Activated naive CD8-positive, alpha-beta T cell (primary cell): ENCODE data around the gene KLHL7.
A peak's percentile ranks its signal among the peaks of the same experiment; 100 is the strongest.
"Not testable (repeated sequence)": the region's sequence is repeated elsewhere in the genome, so short reads cannot be mapped to it uniquely, and the experiment has no call there.

Experiments
- H3K27ac Mint-ChIP-seq: one replicate; pipeline ENCODE4 v1.8.0; 2021; ENCODE audit warnings: mixed read lengths
- H3K27me3 Mint-ChIP-seq: one replicate; pipeline ENCODE4 v1.8.0; 2021; ENCODE audit warnings: mixed read lengths
- H3K36me3 Mint-ChIP-seq: one replicate; pipeline ENCODE4 v1.8.0; 2021; ENCODE audit warnings: mixed read lengths
- H3K4me1 Mint-ChIP-seq: one replicate; pipeline ENCODE4 v1.8.0; 2021; ENCODE audit warnings: low read depth, mixed read lengths
- H3K4me3 Mint-ChIP-seq: one replicate; pipeline ENCODE4 v1.8.0; 2021; ENCODE audit warnings: mild to moderate bottlenecking, mixed read lengths
- H3K9me3 Mint-ChIP-seq: one replicate; pipeline ENCODE4 v1.8.0; 2021; ENCODE audit warnings: low read depth, mixed read lengths

The KLHL7 gene

DNA sequence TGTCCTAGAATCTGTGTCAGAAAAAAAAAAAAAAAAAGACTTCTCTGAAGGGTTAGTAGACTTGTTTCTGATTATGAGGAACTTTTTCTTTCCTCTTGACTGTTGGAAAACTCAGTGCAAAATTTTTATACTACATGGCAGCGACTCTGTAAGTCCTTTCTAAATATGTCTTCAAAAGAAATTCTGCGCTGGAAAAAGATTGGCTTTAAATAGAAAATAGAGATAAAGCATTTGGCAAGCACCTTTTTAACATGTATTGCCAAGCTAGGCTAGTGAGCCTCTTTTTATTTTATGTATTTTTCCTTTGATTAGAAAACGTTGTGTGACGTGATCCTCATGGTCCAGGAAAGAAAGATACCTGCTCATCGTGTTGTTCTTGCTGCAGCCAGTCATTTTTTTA, 17.9 kb downstream of the KLHL7 start:
- Mint-ChIP-seq H3K27ac (no peak overlapping the region), H3K36me3 (peaks cover 18% of the 10 kb centered on the region), H3K4me3 (no peak overlapping the region), H3K4me1 (peaks cover 8% of the 10 kb centered on the region), H3K27me3 (no peaks in the 10 kb centered on the region), H3K9me3 (no peaks in the 10 kb centered on the region)

DNA sequence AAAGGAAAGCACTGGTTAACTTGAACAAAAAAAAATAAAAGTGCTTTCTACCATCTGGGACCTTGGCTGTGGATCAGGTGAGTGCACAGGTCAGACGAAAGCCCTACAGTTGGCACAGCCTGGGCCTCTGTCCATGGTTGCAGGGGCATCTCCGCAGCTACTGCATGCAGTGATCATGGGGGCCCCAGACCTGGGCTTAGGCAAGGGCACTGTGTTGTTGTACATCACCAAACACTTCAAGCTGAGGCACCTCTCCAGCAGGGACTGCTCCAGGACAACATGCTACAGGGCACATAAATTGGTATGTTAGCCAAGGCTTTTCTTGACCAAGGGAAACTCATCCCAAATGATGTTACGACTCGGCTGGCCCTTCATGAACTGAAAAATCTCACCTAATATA, 23.5 kb downstream of the KLHL7 start:
- H3K36me3 Mint-ChIP-seq: peaks cover 38% of the 10 kb centered on the region
- no peak overlapping the region for H3K4me3 Mint-ChIP-seq
- no peaks in the 10 kb centered on the region for H3K4me1 Mint-ChIP-seq
- H3K27ac Mint-ChIP-seq: no peak overlapping the region
- H3K9me3 Mint-ChIP-seq: peaks cover 4% of the 10 kb centered on the region
- no peaks in the 10 kb centered on the region for H3K27me3 Mint-ChIP-seq

DNA sequence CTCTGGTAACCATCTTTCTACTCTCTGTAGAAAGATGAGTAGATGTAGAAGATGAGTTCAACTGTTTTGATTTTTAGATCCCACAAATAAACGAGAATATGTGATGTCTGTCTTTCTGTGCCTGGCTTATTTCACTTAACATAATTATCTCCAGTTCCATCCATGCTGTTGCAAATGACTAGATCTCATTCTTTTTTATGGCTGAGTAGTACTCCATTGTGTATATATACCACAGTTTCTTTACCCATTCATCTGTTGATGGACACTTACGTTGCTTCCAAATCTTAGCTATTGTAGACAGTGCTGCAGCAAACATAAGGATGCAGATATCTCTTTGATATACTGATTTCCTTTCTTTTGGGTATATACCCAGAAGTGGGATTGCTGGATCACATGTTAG, 26.2 kb downstream of the KLHL7 start:
- H3K27ac Mint-ChIP-seq, H3K9me3 Mint-ChIP-seq, H3K4me1 Mint-ChIP-seq, H3K4me3 Mint-ChIP-seq, H3K27me3 Mint-ChIP-seq: not testable (repeated sequence)
- peaks cover 32% of the 10 kb centered on the region for H3K36me3 Mint-ChIP-seq

DNA sequence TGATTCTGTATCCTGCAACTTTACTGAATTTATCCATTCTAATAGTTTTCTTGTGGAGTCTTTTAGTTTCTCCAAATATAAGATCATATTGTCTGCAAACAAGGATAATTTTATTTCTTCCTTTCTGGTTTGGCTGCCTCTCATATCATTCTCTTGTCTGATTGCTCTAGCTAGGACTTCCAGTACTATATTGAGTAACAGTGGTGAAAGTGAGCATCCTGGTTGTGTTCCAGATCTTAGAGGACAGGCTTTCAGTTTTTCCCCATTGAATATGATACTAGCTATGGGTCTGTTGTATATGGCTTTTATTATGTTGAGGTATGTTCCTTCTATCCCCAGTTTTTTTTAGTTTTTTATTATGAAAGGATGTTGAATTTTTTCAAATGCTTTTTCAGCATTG, 28.2 kb downstream of the KLHL7 start:
- Mint-ChIP-seq H3K36me3 (peaks cover 25% of the 10 kb centered on the region), H3K9me3 (peaks cover 4% of the 10 kb centered on the region), H3K27ac (no peak overlapping the region), H3K4me3 (no peak overlapping the region), H3K27me3 (no peaks in the 10 kb centered on the region), H3K4me1 (no peaks in the 10 kb centered on the region)

DNA sequence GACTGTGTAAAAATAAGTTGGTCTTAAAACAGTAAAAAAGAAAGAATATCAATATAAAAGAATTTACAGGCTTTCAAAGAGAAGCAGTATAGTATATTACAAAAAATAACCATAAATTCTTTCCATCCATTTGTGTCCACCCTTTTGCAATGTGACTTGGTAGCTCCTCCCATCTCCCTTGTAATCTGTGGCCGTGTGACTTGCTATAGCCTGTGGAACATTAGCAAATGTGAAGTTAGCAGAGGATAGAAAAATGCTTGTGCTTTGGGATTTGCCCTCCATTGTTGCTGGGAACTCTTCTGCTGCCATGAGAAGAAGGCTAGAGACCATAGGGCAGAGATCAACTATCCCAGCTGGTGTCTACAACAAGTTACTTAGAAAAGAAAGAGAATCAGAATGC, 30.2 kb downstream of the KLHL7 start:
- Mint-ChIP-seq H3K27ac (no peak overlapping the region), H3K36me3 (peaks cover 17% of the 10 kb centered on the region), H3K4me1 (no peaks in the 10 kb centered on the region)

DNA sequence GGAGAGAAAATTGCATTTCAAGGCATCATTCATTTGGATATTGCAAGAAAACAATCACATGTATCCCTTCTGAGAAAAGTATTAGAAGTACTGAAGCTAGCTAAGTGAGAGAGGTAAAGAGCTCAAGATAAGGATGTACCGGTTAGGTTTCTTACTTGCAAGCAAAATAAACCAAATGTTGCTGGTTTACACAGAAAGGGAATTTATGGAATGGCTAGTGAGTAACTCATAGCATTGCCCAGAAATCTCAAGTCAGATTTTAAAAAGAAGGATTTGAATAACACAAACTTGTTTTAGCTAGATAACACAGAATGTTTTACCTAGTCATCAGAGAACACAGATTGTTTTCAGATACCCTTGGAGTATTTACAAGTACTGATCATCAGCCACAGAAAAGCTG, 30.6 kb downstream of the KLHL7 start:
- Mint-ChIP-seq H3K4me3 (no peak overlapping the region), H3K9me3 (peaks cover 4% of the 10 kb centered on the region), H3K36me3 (peaks cover 18% of the 10 kb centered on the region), H3K27me3 (no peaks in the 10 kb centered on the region), H3K27ac (no peak overlapping the region), H3K4me1 (no peaks in the 10 kb centered on the region)

More for the DNA sequence above, 30.2 kb downstream of the KLHL7 start:
- H3K27me3 Mint-ChIP-seq: no peaks in the 10 kb centered on the region
- H3K9me3 Mint-ChIP-seq: peaks cover 4% of the 10 kb centered on the region
- no peak overlapping the region for H3K4me3 Mint-ChIP-seq

DNA sequence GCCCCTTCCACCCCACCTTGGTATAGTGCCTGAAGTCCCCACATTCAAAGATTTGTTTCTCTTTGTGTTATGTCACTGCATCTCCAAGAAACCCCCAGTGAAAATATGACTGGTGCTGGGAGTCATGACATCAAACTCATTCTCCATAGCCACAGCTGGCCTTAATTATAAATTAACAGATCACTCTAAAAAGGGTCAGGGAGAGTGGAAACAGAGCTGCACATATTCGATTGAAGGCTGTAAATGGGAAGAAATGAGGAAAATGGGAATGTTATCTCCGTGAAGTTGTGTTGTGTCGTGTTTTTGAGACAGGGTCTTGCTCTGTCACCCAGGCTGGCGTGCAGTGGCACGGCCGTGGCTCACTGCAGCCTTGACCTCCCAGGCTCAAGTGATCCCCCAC, 52.1 kb downstream of the KLHL7 start:
- Mint-ChIP-seq H3K27me3 (no peaks in the 10 kb centered on the region), H3K4me1 (no peaks in the 10 kb centered on the region), H3K36me3 (peaks cover 21% of the 10 kb centered on the region), H3K4me3 (no peak overlapping the region), H3K27ac (no peak overlapping the region), H3K9me3 (no peaks in the 10 kb centered on the region)

DNA sequence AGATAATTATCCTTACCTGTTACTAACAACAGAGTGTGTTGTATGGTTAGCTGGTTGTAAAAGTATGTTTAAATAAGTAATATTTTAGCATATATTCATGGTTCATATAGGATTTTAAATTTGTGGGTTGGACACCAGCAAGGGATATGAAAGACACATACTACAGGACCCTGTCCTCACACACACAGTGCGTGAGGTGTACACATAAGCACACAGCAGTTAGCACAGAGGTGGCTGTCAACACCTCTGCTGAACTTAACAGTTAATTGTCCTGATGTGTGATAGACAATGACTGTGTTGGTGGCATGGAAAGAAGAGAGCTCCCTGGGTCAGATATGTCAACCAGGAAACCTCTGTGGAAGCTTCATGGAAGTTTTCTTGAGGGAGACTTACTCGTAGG, 53.0 kb downstream of the KLHL7 start:
- Mint-ChIP-seq H3K27me3 (no peaks in the 10 kb centered on the region), H3K36me3 (peaks cover 19% of the 10 kb centered on the region), H3K4me3 (no peak overlapping the region), H3K9me3 (no peaks in the 10 kb centered on the region), H3K27ac (no peak overlapping the region), H3K4me1 (no peaks in the 10 kb centered on the region)

DNA sequence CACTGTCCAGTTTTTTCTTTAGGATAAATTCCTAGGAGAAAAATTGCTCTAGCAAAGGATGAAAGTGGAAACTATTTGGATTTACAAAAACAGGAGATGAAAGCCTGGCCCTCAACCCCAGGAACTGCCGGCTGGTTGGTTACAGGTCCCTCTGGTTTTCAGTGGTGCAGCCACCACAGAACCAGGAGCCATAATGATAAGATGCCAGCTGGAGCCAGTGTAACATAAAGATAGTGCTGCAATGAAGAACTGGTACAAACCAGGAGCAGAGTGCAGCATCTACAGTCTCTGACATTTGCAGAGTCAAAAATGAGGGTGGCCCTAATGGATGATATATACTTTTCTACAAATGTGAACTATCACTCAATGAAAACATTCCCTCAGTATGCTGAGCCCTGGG, 55.9 kb downstream of the KLHL7 start:
- H3K4me3 Mint-ChIP-seq: no peak overlapping the region
- no peaks in the 10 kb centered on the region for H3K27me3 Mint-ChIP-seq
- no peaks in the 10 kb centered on the region for H3K4me1 Mint-ChIP-seq
- H3K36me3 Mint-ChIP-seq: peaks cover 10% of the 10 kb centered on the region
- H3K9me3 Mint-ChIP-seq: no peaks in the 10 kb centered on the region
- no peak overlapping the region for H3K27ac Mint-ChIP-seq

DNA sequence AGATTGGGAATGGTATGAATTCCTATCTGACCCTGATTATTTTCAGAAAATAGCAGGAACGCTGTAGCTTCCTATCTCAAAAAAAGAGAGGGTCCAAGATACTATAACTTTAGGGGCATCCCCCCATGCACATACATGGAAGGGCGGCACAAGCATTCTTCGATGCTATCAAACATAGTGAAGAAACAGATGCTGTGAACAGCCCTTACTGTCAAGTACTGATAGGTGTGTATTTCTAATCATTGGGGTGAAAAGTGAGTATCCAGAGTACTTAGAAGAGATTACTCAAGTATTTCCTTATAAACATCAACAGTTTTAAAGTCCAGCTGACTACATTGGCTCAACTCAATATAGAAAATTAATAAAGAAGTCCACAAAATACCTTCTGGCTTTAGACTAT, 59.3 kb downstream of the KLHL7 start:
- Mint-ChIP-seq H3K4me1 (no peaks in the 10 kb centered on the region), H3K27me3 (no peaks in the 10 kb centered on the region), H3K36me3 (peaks cover 1% of the 10 kb centered on the region), H3K27ac (no peak overlapping the region), H3K9me3 (no peaks in the 10 kb centered on the region), H3K4me3 (no peak overlapping the region)

DNA sequence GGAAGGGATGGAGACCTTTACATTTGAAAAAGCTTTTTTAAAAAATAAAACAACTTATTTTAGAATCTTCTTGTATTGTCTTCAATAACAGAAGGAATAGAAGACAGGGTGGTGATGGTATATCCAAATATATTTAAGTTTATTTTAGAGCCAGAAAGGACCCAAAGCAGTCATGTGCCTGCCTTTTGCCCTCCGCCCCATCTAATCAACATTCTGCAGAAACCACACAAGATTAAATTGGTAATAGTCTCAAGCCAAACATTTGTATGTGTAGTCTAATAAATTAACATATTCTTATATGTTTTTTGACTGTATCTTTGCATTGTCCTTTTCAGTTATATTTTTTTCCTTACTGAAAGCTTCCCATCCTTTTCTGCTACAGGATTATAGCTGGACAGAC, 59.7 kb downstream of the KLHL7 start:
- H3K36me3 Mint-ChIP-seq: peaks cover 2% of the 10 kb centered on the region
- no peak overlapping the region for H3K27ac Mint-ChIP-seq
- no peaks in the 10 kb centered on the region for H3K9me3 Mint-ChIP-seq
- H3K4me1 Mint-ChIP-seq: no peaks in the 10 kb centered on the region
- H3K4me3 Mint-ChIP-seq: no peak overlapping the region
- no peaks in the 10 kb centered on the region for H3K27me3 Mint-ChIP-seq

DNA sequence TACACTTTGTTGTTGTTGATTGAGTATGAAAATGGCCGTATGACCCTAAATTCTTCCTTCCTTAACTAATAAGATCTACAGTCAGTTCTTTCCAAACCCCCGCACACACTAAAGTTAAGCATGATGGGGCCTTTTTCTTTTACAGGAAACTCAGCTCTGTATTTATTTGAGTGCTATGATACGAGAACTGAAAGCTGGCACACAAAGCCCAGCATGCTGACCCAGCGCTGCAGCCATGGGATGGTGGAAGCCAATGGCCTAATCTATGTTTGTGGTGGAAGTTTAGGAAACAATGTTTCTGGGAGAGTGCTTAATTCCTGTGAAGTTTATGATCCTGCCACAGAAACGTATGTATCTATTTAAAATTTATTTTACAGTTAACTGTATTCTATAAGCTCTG, 62.1 kb downstream of the KLHL7 start:
- Mint-ChIP-seq H3K9me3 (no peaks in the 10 kb centered on the region), H3K4me3 (no peak overlapping the region), H3K36me3 (peaks cover 4% of the 10 kb centered on the region), H3K27me3 (no peaks in the 10 kb centered on the region), H3K27ac (no peak overlapping the region), H3K4me1 (no peaks in the 10 kb centered on the region)

DNA sequence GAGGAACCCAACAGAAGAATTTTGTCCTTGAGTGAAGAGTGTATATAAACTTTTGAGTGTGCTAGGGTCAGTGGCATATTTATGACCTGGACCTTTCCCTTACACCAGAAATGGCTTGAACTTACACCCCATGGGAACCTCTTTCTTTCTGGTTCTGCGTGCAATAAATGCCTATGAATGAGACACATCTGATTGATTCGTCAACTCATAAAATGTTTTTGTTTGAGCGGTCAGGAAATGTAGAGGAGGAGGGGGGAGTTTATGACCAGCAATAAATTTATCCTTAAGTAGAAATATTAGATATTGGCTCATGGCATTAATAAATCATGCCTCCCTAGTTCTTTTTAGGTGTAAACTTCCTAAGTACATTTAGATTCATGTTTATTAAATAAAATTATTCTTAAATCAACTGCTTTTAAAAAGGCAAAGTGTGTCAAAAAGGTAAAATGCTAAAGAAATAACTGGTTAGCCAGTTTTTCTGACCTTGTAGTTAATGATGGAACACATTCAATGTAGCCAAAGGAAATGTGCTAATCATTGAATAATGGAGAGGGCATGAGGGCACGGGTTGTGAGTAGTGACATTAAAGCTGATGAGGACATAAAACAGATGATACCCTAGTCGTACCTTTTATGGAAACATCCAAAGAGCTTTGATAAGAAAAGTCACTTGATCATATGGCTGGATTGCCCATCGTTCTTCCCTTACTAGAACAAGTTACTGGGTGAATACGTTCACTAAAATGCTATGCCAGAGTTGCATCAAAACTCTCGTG, 62.7 kb downstream of the KLHL7 start:
- no peaks in the 10 kb centered on the region for H3K27me3 Mint-ChIP-seq
- H3K9me3 Mint-ChIP-seq: no peaks in the 10 kb centered on the region

DNA sequence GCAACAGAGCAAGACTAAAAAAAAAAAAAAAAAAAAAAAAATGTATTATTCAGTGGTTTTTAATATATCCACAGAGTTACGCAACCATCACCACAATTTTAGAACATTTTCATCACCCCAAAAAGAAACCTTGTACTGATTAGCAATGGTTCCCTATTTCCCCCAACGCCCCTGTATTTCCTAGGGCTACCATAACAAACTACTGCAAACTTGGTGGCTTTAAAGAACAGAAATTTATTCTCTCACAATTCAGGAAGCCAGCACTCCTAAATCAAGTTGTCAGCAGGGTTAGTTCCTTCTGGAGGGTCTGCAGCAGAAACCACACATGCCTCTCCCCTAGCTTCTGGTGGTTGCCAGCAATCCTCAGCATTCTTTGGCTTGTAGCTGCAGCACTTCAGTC, 70.4 kb downstream of the KLHL7 start:
- Mint-ChIP-seq H3K36me3 (peaks cover 2% of the 10 kb centered on the region), H3K27me3 (no peaks in the 10 kb centered on the region), H3K4me1 (peaks cover 6% of the 10 kb centered on the region), H3K4me3 (no peak overlapping the region), H3K27ac (no peak overlapping the region), H3K9me3 (no peaks in the 10 kb centered on the region)

More for the DNA sequence above, 62.7 kb downstream of the KLHL7 start:
- peaks cover 4% of the 10 kb centered on the region for H3K36me3 Mint-ChIP-seq
- H3K4me1 Mint-ChIP-seq: no peaks in the 10 kb centered on the region
- H3K4me3 Mint-ChIP-seq: no peak overlapping the region
- no peak overlapping the region for H3K27ac Mint-ChIP-seq

DNA sequence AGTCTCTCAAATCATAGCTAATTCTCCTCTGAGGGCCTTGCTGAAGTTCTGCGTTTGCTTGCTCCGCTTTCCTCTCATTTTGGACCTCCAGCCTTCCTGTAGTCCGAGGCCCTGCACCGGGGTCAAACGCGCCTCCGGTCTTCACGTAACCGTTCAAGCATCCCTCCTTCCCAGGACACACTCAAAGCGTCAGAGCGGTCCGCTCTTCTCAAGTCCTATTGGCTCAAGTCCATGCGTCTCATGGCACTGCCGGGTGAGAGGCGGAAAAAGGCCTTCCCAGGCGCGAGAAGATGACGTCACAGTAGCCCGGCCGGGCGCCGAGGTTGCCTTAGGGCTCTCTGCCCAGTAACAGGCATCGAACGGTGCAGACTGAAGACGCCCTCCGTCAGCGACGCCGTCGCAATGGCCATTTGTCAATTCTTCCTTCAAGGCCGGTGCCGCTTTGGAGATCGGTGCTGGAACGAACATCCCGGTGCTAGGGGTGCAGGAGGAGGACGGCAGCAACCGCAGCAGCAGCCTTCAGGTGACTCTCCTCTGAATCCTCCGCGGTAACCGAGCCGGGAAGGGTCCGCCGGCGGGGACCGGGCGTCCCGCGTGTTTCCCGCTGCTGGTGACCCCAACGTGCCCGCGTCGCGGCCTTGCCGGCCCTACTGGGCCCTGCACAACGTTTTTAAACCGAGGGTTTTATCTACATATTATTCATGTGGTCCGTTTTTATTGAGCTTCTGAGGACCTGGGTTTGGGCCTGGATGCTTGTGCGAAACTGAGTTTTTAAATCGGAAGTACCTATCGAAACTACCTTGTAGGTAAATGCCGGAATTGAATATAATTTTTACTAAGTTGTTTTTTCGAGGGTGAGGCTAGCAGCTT, 76.3 kb downstream of the KLHL7 start, which contains the start of gene NUP42:
Gene NUP42, plus strand, starts transcription at position 365 of the 870 bp plus-strand sequence. Its CDS starts 38 bp downstream, at position 403.
- H3K4me1 Mint-ChIP-seq: peaks cover 38% of the 10 kb centered on the region
- H3K4me3 Mint-ChIP-seq: peak within 1 kb of the TSS; percentile 97
- H3K27ac Mint-ChIP-seq: peak within 1 kb of the TSS; percentile 99
- H3K27me3 Mint-ChIP-seq: no peaks in the 10 kb centered on the region
- H3K36me3 Mint-ChIP-seq: peaks cover 5% of the 10 kb centered on the region
- no peaks in the 10 kb centered on the region for H3K9me3 Mint-ChIP-seq
